ENCODE measurements around the gene MEX3C. TPM values are rescaled to one million over a fixed set of nuclear protein-coding genes. Genes with fewer than 3 reads are reported as not detected.

The MEX3C gene
- total RNA-seq, 6 experiments from 2014 or later: 31.2 to 39.3 (median 35.6) TPM

DNA sequence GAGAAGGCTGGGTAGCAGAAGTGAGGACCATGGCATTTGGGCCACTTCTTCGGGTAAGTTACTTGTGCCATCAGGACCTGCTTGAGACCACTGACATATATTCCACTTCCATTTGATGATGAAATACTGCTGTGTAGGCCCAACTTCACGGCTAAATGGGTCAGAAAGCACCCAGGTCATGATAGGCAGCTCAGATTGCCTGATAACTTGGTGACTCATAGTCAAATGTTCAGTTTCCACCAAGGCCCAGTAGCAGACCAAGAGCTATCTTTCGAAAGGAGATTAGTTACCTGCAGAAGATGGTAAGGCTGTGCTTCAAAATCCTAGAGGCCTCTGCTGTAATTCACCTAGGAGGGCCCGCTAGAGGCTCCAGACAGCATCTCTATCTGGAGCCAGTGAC is 31.8 kb upstream of the MEX3C start:
- Mint-ChIP-seq H3K27ac (no peak overlapping the region), H3K9me3 (no peaks in the 10 kb centered on the region), H3K27me3 (ENCODE audit: insufficient read depth) (peaks cover 3% of the 10 kb centered on the region), H3K4me1 (ENCODE audit: low read depth) (no peaks in the 10 kb centered on the region), H3K4me3 (no peak overlapping the region), H3K36me3 (ENCODE audit: low read depth) (no peaks in the 10 kb centered on the region)
- TF ChIP-seq, protein P1, sequence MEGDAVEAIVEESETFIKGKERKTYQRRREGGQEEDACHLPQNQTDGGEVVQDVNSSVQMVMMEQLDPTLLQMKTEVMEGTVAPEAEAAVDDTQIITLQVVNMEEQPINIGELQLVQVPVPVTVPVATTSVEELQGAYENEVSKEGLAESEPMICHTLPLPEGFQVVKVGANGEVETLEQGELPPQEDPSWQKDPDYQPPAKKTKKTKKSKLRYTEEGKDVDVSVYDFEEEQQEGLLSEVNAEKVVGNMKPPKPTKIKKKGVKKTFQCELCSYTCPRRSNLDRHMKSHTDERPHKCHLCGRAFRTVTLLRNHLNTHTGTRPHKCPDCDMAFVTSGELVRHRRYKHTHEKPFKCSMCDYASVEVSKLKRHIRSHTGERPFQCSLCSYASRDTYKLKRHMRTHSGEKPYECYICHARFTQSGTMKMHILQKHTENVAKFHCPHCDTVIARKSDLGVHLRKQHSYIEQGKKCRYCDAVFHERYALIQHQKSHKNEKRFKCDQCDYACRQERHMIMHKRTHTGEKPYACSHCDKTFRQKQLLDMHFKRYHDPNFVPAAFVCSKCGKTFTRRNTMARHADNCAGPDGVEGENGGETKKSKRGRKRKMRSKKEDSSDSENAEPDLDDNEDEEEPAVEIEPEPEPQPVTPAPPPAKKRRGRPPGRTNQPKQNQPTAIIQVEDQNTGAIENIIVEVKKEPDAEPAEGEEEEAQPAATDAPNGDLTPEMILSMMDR (IDR thresholded peaks at IDR 0.05): no peak
- no peak for DNase-seq

DNA sequence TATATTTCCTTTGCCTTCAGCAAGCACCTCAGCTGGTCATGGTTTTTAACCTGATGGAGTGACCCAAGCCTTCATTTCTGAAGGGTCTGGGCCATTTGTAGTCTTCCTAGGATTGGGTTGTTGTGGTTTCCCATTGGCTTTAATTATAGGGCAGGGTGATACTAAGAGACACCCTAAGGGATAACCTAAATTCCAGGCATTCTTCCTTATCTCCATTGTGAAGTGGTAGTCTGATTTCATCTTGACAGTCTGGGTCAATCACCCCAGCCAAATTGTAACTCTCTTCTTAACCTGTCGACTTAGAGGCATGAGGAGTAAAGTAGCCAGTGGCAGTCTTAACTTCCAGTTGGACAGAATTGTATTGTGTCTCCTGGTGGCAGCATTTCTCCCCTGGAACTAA is 30.2 kb upstream of the MEX3C start:
- H3K4me3 Mint-ChIP-seq: no peak overlapping the region
- H3K27me3 Mint-ChIP-seq (ENCODE audit: insufficient read depth): no peaks in the 10 kb centered on the region; the same call in none of the 2 replicates
- no peaks in the 10 kb centered on the region for H3K4me1 Mint-ChIP-seq (ENCODE audit: low read depth)
- no peaks in the 10 kb centered on the region for H3K36me3 Mint-ChIP-seq (ENCODE audit: low read depth)
- H3K9me3 Mint-ChIP-seq: no peaks in the 10 kb centered on the region
- TF ChIP-seq, protein P1 (IDR thresholded peaks at IDR 0.05): no peak
- H3K27ac Mint-ChIP-seq: no peak overlapping the region
- DNase-seq: no peak

DNA sequence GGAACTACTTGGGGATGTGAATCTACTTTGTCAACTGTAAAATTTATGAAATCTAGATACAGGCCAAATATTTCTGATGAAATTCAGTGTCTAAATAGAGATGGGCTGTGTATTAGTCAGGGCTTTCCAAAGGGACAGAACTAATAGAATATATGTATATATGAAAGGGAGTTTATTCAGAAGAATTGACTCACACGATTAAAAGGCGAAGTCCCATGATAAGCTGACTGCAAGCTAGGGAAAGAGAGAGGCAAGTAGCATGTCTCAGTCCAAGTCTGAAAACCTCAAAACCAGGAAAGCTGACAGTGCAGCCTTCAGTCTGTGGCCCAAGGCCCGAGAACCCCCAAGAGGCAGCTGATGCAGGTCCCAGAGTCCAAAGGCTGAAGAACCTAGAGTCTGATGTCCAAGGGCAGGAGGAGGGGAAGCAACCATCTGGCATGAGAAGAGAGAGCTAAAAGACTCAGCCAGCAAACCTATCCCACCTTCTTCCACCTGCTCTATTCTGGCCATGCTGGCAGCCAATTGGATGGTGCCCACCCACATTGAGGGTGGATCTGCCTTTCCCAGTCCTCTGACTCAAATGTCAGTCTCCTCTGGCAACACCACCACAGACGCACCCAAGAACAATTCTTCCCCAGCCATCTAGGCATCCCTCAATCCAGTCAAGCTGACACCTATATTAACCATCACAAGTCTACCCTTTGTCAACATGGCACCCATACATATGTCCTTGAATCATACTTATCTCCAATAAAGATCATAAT is 29.3 kb upstream of the MEX3C start:
- no peaks in the 10 kb centered on the region; the same call in none of the 2 replicates for H3K27me3 Mint-ChIP-seq (ENCODE audit: insufficient read depth)

DNA sequence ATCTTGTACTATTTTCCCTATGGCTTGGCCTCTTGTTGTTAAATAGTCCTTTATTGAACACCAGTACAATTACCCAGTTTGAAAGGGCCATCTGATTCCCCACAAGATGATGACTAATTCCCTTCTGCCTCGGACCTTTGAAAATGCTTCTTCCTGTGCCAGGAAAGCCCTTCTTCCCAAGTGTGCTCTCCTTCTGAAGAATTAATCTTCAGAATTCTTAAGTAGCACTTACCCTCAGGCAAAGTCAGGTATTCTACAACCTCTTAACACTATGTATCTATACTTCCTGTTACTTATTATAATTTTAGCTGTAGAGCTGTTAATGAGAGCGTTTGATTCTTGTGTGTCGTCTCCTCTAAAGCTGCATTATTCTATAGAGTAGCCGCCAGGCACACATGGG is 28.6 kb upstream of the MEX3C start:
- H3K36me3 Mint-ChIP-seq (ENCODE audit: low read depth): no peaks in the 10 kb centered on the region
- H3K9me3 Mint-ChIP-seq: no peaks in the 10 kb centered on the region
- H3K27ac Mint-ChIP-seq: no peak overlapping the region
- no peak for DNase-seq
- H3K27me3 Mint-ChIP-seq (ENCODE audit: insufficient read depth): no peaks in the 10 kb centered on the region; the same call in none of the 2 replicates
- H3K4me3 Mint-ChIP-seq: no peak overlapping the region
- H3K4me1 Mint-ChIP-seq (ENCODE audit: low read depth): no peaks in the 10 kb centered on the region
- TF ChIP-seq, protein P1 (IDR thresholded peaks at IDR 0.05): no peak

More for the DNA sequence above, 29.3 kb upstream of the MEX3C start:
- no peaks in the 10 kb centered on the region for H3K36me3 Mint-ChIP-seq (ENCODE audit: low read depth)
- H3K9me3 Mint-ChIP-seq: no peaks in the 10 kb centered on the region
- H3K4me1 Mint-ChIP-seq (ENCODE audit: low read depth): no peaks in the 10 kb centered on the region
- no peak overlapping the region for H3K27ac Mint-ChIP-seq
- no peak overlapping the region for H3K4me3 Mint-ChIP-seq
- TF ChIP-seq, protein P1 (IDR thresholded peaks at IDR 0.05): no peak
- DNase-seq: no peak

DNA sequence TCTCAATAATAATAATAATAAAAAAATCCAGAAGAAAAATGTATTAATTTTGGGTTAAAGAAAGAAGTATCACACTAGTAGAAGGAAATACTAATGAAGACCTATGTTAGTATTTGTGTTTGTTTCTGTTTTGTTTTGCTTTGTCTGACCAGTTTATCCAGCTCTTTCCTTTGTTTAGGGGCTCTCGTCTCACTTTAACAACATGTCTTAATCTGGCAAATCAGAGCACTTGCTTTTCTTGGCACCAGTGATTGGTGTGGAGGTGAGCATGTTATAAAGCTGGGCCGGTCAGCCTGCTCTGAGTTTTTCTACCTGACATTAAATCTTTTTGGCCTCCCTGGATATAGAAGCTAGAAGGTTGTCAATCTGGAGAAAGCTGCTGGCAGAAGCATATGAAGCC is 15.1 kb upstream of the MEX3C start:
- no peak overlapping the region for H3K27ac Mint-ChIP-seq
- H3K4me1 Mint-ChIP-seq (ENCODE audit: low read depth): peaks cover 11% of the 10 kb centered on the region; the same call in 1 of the 2 replicates
- H3K9me3 Mint-ChIP-seq: no peaks in the 10 kb centered on the region
- no peak for DNase-seq
- H3K4me3 Mint-ChIP-seq: no peak overlapping the region
- TF ChIP-seq, protein P1 (IDR thresholded peaks at IDR 0.05): no peak
- peaks cover 3% of the 10 kb centered on the region; the same call in 1 of the 2 replicates for H3K27me3 Mint-ChIP-seq (ENCODE audit: insufficient read depth)
- no peaks in the 10 kb centered on the region for H3K36me3 Mint-ChIP-seq (ENCODE audit: low read depth)
